Amniotic stem cell (primary cell): Measurements from ENCODE around the gene CDK17.
A peak's percentile ranks its signal among the peaks of the same experiment; 100 is the strongest.

Source experiments
- DNase-seq: peaks from one replicate; lab custom pipeline; 2025; lab: John Stamatoyannopoulos, UW

CDK17 gene

GRCh38 chr12:96237465-96238077, 162.7 kb downstream of the CDK17 start:
- DNase-seq, result peak; percentile 61

- DNase-seq, result no peak
Measured at GRCh38 chr12:96237035-96237434, 163.2 kb downstream of the CDK17 start.

GRCh38 chr12:96236221-96236822, 163.9 kb downstream of the CDK17 start:
- DNase-seq, result no peak

- DNase-seq, result no peak
Measured at GRCh38 chr12:96235484-96235826, 164.8 kb downstream of the CDK17 start.

GRCh38 chr12:96234591-96235483, 165.4 kb downstream of the CDK17 start:
- DNase-seq, result no peak

GRCh38 chr12:96233939-96234461, 166.2 kb downstream of the CDK17 start:
- DNase-seq, result no peak

- DNase-seq, result no peak
Measured at GRCh38 chr12:96233168-96233567, 167.1 kb downstream of the CDK17 start.

- DNase-seq, result no peak
Measured at GRCh38 chr12:96230646-96231045, 169.6 kb downstream of the CDK17 start.

- no peak for DNase-seq
Measured at GRCh38 chr12:96228566-96229248, 171.5 kb downstream of the CDK17 start.
